ENCODE results near the gene RCVRN. TPM values are rescaled to one million over a fixed set of nuclear protein-coding genes. Genes with fewer than 3 reads are reported as not detected.
"Not testable (repeated sequence)": the region's sequence is repeated elsewhere in the genome, so short reads cannot be mapped to it uniquely, and the experiment has no call there.

The RCVRN gene
- total RNA-seq, 2 donors from 2014 or later = not detected

DNA sequence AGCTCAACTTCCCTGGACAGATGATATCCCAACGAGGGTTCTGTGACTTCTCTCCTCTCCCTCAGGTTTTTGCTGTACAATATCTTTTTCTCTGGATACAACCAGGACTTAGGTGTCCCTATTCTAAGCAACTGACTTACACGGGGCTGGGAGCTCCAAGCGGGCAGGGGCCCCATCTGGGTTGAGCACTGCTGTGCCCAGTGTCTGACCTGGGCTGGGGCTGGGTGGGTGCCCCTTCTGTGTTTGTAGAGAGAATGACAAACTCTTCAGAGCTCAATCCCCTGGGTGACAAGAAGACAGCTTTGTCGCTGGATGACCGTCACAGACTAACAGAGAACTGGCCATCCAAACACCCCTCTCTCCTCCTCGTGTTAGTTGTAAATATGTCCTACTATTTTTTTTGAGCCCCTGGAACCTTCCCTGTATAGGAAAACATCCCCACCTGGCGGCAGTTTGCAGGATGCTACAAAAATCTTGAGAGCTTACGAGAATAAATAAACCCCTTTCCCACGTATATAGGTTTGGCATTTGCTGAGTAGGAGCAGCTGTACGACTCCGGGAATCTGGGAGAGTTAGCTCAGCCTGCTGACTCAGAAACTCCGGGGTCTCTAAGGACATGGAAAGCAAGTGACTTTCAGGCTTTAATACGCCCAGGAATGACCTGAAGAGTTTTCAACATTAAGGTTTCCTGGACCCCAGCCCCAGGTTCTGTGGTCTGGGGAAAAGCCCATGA lies 23.7 kb upstream of the RCVRN start:
- no peaks in the 10 kb centered on the region for H3K36me3 Mint-ChIP-seq
- no peak overlapping the region for H3K27ac Mint-ChIP-seq
- no peak for ATAC-seq
- no peaks in the 10 kb centered on the region for H3K9me3 Mint-ChIP-seq
- no peak for DNase-seq (ENCODE audit: low spot score in 2 of 2)

DNA sequence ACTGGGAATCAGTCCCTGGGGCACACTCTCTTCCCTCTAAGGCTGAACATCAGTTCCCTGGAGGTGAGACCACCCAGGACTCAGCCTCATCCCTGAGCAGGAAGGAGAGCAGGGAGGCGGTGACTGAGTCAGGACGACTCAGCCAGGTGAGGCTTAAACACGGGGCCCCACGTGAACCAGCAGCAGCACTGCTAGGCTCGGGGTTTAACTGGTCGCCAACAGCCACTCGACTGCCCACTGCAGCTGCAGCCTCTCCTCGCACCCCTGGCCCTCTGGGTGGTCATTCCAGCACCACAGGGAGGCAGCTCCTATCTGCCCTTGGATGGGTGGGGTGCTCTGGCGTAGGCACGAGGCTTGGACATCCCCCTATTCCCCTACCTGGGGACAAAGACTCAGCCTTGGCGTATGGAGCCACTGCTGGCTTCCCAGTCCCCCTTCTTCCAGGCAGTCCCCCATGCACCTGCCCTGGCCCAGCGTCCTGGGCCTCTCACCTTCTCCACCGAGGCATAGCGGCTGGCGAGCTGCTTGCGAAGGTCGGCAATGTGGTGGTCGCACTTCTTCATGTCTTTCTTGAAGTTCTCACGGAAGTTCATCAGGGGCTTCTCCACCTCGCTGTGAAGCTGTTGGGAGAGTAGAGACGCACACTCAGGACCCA lies 21.2 kb upstream of the RCVRN start:
- no peaks in the 10 kb centered on the region for H3K36me3 Mint-ChIP-seq
- no peaks in the 10 kb centered on the region for H3K9me3 Mint-ChIP-seq
- DNase-seq (ENCODE audit: low spot score in 2 of 2) (no peak), ATAC-seq (no peak)
- H3K27ac Mint-ChIP-seq = peak overlapping the region in 1 of 2 donors; percentile 26

DNA sequence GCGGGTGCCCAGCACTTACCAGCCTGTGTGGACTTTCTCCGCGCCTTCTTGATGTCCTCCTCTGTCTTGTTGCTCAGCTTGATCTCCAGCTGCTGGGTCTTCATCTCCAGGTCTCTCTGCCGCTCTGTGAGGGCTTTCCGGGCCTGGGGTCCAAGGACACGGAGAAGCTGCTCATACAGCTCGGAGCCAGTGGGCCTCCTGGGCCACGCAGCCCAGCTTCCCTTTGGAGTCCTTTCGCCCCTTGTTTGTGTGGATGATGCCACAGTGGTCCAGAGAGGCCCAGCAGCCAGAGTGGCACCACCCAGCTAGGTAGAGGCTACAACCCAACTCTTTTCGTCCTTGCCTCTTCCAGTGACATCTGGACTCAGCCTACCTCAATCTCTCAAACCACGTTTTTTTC lies 20.4 kb upstream of the RCVRN start:
- H3K9me3 Mint-ChIP-seq = no peaks in the 10 kb centered on the region
- no peak for ATAC-seq
- no peak for DNase-seq (ENCODE audit: low spot score in 2 of 2)
- H3K27ac Mint-ChIP-seq = peak overlapping the region in 1 of 2 donors; percentile 26
- H3K36me3 Mint-ChIP-seq = no peaks in the 10 kb centered on the region

DNA sequence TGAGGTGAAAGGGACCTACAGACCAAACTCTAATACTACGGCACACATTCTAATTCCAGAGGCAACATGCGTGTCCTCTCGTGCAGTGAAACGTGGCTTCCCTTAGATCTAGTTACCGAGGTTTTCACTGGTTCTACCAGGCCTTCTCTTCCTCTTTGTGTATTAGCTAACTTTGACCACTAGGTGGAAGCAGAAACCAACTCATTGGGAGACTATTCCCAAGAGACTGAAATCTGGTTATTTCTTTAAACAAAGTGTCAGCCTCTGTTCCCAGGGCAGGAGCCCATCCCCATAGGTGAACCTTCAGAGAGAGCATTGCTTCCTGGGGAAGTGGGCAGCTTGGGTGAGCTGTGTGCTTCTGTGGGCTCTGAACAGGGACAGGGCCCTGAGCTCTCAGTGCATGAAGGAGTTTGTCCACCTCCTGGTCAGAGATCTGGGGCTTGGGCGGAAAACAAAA lies 19.7 kb upstream of the RCVRN start:
- DNase-seq (ENCODE audit: low spot score in 2 of 2) (peak in 1 of 2 donors; percentile 19), ATAC-seq (peak; percentile 63 to 70)
- no peak overlapping the region for H3K27ac Mint-ChIP-seq
- H3K36me3 Mint-ChIP-seq = no peaks in the 10 kb centered on the region
- no peaks in the 10 kb centered on the region for H3K9me3 Mint-ChIP-seq

DNA sequence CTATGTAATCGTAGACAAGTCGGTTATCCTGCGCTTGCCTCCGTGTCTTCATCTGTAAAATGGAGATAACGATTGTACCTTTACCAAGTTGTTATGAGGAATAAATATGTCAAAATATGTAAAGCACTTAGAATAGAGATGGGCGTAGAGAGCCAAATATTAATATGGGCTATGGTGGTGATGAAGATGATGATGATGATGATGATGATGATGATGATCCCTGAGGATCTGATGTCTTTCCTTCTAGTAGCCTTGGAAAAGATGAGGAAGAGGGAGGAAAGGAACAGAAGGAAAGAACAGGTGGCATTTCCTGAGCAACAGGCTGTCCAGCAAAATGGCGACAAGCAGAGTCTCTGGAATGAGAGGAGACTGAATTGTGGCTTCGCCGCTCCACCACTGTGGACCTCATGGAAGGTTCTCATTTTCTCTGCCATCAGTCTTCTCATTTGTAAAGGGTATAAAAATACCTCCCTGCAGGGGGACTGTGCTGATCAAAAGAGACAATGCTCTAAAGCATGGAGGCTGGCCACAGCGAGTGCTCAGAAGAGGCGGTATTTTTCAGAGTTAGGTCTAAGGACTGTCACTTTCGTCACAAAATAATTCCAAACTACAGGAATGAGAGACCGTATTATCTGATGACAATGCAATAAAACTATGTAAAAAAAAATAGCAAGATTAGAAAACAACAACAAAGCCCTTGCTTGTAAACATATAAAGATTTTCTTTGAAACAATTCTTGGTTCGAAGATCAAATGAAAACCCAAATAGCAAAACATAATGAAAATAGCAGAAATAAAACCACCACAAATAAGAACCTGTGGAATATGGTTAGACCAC lies 17.2 kb upstream of the RCVRN start:
- no peaks in the 10 kb centered on the region for H3K9me3 Mint-ChIP-seq
- ATAC-seq = no peak
- no peaks in the 10 kb centered on the region for H3K36me3 Mint-ChIP-seq
- H3K27ac Mint-ChIP-seq = no peak overlapping the region
- DNase-seq (ENCODE audit: low spot score in 2 of 2) = no peak

DNA sequence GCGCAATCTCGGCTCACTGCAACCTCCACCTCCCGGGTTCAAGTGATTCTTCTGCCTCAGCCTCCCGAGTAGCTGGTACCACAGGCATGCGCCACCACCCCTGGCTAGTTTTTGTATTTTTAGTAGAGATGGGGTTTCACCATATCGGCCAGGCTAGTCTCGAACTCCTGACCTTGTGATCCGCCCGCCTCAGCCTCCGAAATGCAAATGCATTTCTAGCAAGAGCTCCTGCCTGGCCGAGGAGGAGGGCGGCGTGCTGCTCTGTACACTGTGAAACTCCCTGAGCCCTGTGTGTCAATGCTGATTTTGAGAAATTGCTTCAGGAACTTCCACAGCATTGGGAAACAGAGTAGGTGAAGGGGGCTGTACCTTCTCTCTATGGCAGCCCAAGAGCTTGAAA lies 16.1 kb upstream of the RCVRN start:
- ATAC-seq; H3K27ac Mint-ChIP-seq; H3K9me3 Mint-ChIP-seq; DNase-seq (ENCODE audit: low spot score in 2 of 2); H3K36me3 Mint-ChIP-seq: not testable (repeated sequence)

DNA sequence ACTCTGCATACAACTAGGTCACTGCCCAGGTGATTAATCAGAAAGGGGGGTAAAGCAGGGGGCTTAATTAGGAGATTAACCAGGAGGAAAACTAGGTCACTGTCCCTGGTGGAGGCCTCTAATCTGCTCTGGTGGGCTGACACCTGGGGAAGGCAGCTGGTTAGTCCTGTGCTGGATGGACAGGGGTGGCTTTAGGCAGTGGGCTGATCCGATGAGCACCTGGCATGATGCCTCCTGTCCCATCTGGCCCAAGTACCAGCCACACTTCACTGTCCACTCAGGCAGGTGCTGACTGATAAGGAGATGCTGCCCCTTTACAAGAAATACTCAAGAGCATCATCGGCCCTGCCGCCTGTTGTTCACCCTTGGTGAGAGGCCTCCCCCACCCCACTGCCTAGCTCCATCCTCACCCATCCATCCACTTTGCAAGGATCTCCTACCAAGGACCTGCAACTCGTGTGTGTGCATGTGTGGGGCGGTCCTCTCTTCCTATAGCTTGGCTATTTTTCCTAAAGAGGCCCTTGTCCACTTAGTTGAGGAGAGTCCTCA lies 13.8 kb upstream of the RCVRN start:
- Mint-ChIP-seq H3K36me3 (no peaks in the 10 kb centered on the region), H3K27ac (no peak overlapping the region), H3K9me3 (no peaks in the 10 kb centered on the region)
- ATAC-seq (no peak), DNase-seq (ENCODE audit: low spot score in 2 of 2) (no peak)

DNA sequence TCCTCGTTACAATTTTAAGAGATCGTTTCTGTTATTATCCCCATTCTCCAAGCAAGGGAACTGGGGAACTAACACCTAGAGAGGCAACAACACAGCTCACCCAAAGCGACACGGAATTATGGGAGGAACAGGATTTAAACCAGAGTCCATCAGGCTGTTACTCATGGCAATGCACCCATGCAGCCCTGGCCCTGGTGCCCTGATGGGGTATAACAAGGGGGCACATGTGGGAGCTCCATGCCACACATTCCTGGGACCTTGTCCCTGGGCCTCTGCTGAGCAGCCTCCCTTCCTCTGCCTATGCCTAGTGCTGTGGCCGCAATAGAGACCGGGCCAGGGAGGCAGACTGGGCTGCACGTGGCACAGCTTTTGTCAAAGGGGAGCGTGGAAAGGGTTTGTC lies 13.3 kb upstream of the RCVRN start:
- Mint-ChIP-seq H3K27ac (no peak overlapping the region), H3K36me3 (no peaks in the 10 kb centered on the region), H3K9me3 (no peaks in the 10 kb centered on the region)
- no peak for ATAC-seq
- no peak for DNase-seq (ENCODE audit: low spot score in 2 of 2)

DNA sequence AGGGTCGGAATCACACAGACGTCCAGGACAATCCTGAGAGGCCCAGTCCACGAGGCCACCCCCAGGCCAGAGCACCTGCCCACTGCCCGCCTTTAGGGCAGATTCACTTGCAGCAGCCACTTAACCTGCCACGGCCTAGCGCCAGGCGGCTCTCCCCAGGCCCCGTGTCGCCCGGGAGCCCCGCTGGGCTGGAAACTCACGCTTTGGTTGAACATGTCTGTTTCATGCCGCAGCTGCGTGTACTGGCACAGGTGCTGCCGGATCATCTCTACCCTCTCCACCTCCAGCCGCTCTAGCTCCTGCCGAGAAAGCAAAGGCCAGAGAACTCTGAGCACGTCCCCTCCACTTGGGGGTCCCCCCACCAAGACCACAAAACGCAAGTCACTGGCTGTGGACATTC lies 12.7 kb upstream of the RCVRN start:
- Mint-ChIP-seq H3K27ac (no peak overlapping the region), H3K9me3 (no peaks in the 10 kb centered on the region), H3K36me3 (no peaks in the 10 kb centered on the region)
- DNase-seq (ENCODE audit: low spot score in 2 of 2) (no peak), ATAC-seq (no peak)

DNA sequence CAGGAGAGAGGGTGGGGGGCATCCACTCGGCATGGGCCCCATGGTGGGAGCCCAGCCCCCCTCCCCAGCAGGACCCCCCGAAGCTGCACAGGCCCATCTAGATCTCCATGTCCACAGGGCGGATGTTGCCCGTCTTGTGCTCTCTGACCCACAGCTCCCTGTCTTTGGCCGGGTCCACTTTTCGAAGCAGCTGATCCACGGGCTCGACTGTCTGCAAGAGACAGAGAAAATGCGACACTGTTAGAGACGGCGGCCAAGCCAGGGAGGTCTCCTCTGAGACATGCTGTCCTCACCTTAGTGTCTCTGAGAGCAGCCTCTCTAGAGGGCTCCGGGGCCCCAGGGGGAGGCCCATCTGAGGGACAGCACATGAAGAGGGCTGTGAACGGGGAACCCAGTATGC lies 12.1 kb upstream of the RCVRN start:
- Mint-ChIP-seq H3K36me3 (no peaks in the 10 kb centered on the region), H3K9me3 (no peaks in the 10 kb centered on the region), H3K27ac (no peak overlapping the region)
- DNase-seq (ENCODE audit: low spot score in 2 of 2) (peak in 1 of 2 donors; percentile 34), ATAC-seq (no peak)

DNA sequence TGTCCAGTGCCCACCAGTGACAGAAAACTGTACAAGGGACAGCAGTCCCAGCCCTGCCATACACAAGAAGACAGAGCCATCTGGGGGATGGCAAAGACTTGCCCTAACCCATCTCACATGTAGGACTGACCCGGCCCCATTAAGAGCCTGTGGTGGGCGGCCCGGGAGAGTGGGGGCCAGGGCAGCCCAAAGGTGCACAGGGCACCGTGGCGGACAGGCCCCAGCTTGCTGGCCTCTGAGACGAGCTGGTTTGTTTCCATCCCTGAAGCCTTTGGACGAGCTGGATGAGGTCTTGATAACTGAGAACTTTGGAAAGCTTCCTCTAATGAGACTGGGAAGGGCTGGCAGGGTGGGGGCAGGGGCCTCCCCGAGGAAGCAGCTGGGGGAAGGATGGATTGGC lies 11.0 kb upstream of the RCVRN start:
- Mint-ChIP-seq H3K27ac (no peak overlapping the region), H3K36me3 (no peaks in the 10 kb centered on the region), H3K9me3 (no peaks in the 10 kb centered on the region)
- DNase-seq (ENCODE audit: low spot score in 2 of 2) (no peak), ATAC-seq (no peak)

DNA sequence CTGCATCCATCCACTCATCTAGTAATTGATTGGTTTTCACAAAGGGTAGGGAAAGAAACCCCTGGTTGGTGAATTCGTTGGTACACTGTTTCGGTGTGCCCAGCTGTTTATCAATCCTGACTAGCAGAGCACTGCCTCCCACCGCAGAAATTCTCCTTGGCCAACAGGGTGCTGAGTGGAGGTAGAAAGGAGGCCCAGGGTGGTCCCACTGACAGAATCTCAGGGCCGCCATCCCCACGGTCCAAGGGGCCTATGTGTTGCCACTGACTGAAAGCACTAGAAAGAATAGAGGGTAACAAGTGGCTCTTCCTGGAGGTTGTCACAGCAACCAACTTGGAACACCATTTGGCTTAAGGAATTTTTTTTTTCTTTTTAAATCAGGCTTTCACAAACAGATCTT lies 8.4 kb upstream of the RCVRN start:
- H3K9me3 Mint-ChIP-seq = no peaks in the 10 kb centered on the region

DNA sequence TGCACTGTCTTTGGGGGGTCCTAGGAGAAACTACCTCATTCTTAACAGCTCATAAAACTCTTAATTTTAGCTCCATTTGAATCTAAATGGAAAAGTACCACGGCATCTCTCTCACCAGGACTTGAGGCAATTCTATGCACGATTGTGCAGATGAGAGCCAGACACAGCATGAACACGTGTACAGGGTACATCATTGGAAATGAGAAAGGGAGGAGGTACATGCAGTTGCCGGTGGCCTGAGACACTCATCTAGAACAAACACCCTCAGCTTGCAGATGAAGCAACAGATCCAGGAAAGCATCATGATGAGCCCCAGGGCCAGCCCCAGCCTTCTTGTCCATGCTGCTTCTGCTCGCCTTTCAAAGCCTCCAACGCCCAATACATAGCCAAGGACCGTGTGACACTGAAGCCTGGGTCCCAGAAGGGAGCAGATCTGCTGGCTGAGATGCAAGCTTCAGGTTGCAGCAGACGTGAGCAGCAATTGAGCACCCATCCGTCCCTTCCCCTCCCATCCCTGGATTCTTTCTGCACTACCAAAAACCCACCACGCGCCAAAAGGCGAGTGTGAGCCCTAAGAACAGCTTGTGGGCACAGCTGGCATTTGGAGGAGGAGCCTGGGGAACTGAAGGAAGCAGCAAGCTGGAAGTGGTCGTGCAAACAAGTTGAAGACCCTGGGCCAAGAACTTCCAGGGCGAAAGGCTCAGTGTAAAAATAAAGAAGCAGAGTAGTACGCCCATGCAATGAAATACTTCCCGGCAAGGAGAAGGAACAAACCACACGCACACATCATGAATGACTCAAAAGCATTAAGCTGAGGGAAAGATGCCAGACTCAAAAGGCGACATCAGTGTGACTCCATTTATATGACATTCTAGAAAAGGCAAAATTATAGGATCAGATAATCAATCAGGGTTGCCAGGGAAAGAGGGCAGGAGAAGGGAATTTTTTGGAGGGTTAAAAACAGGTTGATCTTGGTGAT lies 7.3 kb upstream of the RCVRN start:
- Mint-ChIP-seq H3K9me3 (no peaks in the 10 kb centered on the region), H3K27ac (no peak overlapping the region), H3K36me3 (no peaks in the 10 kb centered on the region)
- no peak for ATAC-seq
- DNase-seq (ENCODE audit: low spot score in 2 of 2) = no peak

More for the DNA sequence above, 8.4 kb upstream of the RCVRN start:
- H3K36me3 Mint-ChIP-seq = no peaks in the 10 kb centered on the region
- DNase-seq (ENCODE audit: low spot score in 2 of 2) (no peak), ATAC-seq (no peak)
- no peak overlapping the region for H3K27ac Mint-ChIP-seq

DNA sequence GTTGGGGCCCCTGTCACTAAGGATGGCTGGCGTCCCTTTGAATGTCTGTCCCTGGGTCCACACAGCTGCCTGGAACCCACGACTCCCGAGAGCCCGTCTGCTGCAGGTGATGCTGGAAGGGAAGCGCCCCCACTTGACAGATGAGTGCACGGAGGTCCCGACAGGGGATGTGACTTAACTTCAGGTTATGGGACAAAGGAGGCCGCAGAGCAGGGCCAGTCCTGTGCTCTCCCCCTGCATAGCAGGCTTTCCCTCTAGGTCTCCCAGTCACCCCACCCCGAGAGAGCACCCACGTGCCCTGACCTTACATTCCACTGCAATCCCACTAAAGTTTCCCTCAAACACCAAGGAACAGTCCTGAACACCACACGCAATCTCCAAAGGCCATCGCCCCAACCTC lies 6.0 kb upstream of the RCVRN start:
- H3K27ac Mint-ChIP-seq = no peak overlapping the region

DNA sequence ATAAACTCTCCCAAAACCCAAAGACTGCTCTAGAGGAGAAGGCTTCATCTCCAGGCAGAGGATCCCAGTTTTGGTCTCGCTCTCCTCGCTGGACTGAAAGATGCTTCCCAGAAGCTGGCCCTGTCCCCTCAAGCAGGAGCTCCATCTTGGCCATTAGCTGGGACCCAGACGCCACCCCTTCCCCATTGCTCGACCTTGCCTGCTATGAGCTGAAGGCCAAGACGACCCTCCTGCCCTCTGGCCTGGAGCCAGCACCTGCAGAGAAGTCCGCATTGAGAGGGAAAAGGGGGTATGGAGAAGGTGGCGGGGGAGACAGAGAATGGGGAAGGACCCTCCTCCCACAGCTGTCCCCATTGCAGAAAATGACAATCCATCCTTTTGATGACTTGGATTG lies 3.6 kb upstream of the RCVRN start:
- no peak for DNase-seq (ENCODE audit: low spot score in 2 of 2)
- Mint-ChIP-seq H3K27ac (no peak overlapping the region), H3K9me3 (no peaks in the 10 kb centered on the region), H3K36me3 (no peaks in the 10 kb centered on the region)
- no peak for ATAC-seq

More for the DNA sequence above, 6.0 kb upstream of the RCVRN start:
- H3K36me3 Mint-ChIP-seq = no peaks in the 10 kb centered on the region
- no peak for DNase-seq (ENCODE audit: low spot score in 2 of 2)
- ATAC-seq = no peak
- no peaks in the 10 kb centered on the region for H3K9me3 Mint-ChIP-seq

All from activated naive CD4-positive, alpha-beta T cell treated with anti-CD3 and anti-CD28 coated beads, Interleukin-2, amount 50 U/mL, for 72 hours (primary cell).